Effector CD8-positive, alpha-beta T cell (primary cell): ENCODE measurements around the gene TUBA4A.

Experiments
- DNase-seq: peaks from one replicate; lab custom pipeline; 2025; lab: John Stamatoyannopoulos, UW

Gene TUBA4A

DNA sequence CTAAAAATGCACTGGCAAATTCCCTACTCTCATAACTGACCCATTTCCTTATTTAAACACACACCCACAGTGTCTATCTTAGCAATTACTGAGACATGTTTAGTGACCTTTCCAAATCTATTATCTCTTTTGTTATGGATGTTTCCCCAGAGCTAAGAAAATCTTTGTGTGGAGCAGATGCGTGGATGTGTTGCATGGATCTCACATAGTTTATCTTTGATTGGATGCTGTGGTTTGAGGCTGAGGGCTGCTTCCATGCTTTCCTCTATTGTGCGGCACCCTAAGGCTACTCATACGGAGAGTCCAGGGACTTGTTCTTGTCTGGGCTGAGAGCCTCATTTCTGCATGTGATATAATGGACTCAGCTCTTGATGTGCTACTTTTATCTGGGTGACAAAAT lies 19.4 kb downstream of the TUBA4A start:
- no peak for DNase-seq

DNA sequence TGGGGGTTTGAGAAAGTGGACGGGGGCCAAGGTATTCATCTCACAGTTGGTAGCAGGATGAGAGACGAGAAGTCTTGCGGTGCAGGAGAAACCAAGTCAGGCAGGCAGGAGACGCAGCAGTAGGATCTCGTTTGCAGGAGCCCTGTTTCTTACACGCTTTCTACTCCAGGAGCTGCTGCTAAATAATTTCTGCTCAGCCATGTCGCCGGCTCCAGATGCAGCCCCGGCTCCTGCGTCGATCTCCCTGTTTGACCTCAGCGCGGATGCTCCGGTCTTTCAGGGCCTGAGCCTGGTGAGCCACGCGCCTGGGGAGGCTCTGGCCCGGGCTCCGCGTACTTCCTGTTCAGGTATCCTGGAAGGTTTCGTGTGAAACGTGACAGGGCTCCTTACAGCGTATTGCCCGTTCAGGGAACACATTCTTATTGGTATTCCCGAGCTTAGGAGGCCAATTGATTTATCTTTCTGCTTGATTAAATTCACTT lies 23.6 kb downstream of the TUBA4A start:
- peak; percentile 13 for DNase-seq

DNA sequence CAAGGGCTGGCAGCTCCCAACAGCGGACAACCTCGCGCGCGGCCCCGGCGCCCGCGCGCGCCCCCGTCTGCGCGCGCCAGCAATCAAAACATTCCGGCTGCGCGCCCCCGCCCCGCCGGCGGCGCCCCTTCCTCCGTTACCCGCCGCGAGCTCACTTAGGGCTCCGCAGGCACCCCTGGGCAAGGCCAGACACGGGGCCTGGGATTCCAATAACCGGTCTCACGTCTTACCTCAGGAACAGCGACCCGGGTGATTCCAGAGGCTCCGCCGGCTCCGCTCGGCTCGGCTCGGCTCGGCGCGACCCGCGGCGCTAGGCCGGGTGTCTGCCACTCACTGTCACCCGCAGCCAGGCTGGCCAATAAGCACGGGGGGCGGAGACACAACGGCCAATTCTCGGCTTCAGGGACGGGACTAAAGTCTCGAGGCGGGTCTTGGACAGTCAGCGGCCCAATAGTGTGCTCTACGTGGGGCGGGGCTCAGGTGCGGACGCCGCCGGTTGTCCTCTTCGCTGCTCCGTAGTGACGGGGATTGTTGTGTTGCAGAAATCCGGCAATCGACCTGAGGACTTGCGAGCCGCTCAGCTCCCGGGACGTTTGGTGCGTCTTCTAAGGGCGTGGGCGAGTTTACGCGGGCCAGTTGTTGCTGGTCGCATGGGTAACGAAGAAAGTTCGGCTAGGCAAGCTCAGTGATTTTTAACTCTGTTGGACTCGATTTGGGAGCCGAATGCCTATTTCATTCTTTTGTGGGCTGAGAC lies 24.2 kb downstream of the TUBA4A start, which contains the start of the genes ANKZF1 and ATG9A:
TSS of gene ANKZF1 (plus strand) at position 502 of the 754 bp plus-strand sequence. CDS start 452 bp downstream, outside the sequence.
TSS of gene ATG9A (minus strand) at position 332 of the 754 bp plus-strand sequence. CDS start 1,612 bp downstream, outside the sequence.
- DNase-seq = peak; percentile 97

DNA sequence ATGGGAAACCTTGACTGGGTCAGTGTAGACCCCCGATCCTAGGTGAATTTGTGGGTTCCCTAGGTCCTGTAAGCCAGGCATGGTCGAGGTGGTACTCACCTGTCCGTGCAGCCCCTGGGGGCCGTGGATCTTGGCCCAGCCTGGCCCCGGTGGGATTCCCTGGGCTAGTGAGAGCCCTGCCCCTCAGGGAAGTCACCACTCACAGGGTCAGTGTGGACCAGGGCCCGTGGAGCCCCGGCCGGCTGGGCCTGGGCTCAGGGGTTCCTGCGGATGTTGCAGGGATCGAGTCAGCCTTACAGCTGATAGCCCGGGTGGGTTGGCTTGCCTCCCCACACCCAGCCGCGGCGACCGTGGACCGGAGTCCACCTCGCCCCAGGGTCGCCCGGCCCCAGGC lies 24.8 kb downstream of the TUBA4A start:
- no peak for DNase-seq

DNA sequence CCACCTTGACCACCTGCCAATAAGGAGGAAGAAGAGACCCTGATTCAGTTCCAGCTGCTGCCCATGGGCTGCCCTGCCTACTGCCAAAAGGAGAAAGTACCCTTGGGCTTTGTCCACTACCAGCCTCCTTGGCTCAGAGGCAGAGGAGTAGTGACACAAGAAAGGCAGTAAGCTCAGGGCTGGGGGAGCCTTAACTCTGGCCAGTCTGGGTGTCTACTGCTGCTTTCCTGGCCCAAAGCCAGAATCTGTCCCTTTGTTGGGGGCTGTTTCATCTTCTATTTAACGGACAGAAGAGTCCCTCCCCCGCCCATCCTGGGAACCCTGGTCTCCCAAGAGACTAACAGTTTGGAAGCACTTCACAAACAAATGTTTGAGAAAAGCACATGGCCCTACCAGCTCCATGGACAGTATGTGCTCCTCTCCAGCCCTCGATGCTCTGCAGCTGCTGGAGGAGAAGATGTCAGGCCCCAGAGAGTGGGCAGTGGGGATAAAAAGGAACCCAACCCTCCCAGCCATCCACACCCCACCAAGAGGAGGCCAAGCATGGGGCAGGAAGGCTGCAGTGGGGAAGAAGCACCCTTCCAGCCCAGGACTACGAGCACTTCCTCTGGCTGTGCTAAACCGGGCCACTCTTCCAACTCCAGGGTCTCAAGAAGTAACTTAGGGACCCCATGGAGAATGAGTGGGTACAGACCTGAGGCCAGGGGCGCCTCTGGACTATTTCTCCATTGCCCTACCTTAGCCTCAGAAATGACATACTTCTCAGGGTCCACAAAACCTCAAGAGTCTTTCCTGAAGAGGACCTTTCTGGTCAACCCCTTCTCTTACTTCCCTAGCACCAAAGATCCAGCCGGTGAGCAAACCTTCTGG lies 25.4 kb downstream of the TUBA4A start:
- DNase-seq = no peak

DNA sequence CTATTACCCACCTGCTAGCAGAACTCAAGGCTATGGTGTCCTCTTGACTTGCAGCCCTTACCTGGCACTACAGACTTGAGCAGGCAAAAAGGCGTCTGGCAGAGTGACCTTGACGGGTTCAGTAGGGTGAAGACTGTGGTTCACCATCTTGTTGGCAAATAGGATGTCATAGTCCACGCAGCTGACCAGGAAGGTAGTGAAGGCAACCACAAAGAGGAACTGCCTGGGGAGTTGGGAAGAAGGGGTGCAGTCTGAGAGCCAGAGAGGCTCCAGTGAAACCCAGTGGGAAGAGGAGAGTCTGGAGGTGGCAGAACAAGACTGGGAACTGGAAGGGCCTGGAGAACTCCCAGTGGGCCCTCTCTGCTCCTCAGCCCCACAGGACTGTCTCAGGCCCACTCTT lies 28.4 kb downstream of the TUBA4A start:
- no peak for DNase-seq

DNA sequence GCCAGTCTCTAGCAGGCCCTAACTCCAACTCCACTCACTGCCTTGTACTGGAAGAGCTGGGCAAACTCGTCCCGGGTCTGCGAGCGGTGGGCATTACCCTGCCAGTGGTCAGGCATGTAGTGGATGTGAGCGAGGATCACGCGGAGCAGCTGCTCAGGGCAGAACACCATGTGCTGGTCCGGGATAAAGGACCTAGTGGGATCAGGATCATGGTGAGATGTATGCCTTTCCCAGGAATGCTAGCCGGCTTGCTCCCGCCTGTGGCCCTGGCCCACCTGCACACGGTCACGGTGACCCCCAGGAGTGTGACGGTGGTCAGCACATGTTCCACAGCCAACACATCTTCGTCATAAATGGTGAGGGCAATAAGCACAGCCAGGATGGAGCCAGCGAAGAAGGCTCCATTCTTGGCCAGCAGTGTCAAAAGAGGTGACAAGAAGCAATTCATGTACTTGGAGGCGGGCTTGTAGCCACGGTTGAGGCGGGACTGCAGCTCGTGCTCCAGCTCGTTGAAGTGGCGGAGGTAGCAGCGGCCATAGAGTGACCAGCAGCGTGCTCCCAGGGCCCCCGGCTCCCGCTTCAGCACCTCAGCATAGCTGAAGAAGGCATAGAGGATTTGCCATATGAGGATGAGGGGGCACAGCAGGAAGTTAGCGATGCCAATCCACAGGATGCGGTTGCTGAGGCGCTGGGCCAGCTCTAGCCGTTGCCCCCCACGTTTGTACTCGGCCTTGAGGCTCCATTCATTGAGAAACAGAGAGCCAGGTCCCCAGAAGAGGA lies 29.7 kb downstream of the TUBA4A start:
- DNase-seq = no peak

DNA sequence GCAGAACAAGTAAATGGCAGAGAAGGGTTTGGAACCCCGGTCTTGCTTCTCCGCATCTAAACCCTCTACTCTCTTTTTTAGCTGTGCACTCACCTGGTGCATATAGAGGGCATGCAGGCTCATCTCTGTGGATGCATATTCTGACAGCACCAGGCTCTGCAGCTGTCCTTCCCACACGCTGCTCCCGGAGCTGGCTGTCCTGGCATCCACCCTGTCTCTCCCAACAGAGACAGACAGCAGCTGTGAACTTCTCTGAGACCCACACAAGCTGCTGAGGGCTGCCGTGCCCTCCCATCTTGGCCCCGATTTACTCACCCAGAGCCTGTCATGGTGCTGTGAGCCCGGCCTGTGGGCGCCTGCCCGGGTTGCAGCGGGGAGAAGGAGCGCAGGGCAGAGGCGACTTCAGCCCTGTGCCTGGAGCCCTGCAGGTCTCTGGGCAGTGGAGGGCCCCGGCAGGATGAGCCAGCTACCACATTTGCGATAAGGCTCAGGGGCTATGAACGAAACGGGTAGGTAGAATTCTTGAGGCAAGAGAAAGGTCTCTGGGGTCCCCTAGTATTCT lies 31.7 kb downstream of the TUBA4A start:
- no peak for DNase-seq

DNA sequence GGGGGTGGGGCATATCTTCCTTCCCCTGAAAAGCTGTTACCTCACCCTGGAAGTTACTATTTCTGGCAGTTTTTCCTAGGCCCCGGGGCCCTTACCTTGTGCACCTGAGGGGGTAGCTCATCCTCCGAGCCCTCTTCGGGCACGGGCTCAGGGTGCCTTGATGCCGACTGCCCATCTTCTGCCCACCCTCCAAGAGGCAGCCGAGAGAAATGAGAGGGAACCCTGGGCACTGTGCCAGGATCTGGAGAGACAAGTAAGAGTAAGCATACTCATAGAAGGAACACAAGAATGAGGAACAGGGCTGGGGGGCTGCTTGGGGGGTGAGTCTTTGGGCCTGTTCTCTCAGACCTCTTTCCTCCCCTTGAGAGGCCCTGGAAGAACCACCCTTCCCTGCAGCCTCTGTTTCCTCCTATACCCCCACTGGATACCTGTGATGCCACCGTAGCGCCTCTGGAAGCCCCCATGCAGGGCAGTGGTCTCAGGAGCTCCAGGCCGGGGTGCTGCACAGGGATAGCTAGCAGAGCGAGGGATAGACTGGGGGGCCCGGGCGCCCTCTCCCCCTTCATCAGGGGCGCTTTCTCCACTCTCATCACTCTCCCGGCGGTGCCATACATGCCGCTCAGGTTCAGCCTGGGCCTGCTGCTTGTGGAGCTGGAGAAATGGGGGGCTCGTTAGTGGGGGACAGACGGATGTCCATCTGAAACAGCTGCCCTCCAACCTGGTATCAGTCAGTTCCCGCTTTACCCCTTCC lies 32.9 kb downstream of the TUBA4A start:
- DNase-seq = no peak

DNA sequence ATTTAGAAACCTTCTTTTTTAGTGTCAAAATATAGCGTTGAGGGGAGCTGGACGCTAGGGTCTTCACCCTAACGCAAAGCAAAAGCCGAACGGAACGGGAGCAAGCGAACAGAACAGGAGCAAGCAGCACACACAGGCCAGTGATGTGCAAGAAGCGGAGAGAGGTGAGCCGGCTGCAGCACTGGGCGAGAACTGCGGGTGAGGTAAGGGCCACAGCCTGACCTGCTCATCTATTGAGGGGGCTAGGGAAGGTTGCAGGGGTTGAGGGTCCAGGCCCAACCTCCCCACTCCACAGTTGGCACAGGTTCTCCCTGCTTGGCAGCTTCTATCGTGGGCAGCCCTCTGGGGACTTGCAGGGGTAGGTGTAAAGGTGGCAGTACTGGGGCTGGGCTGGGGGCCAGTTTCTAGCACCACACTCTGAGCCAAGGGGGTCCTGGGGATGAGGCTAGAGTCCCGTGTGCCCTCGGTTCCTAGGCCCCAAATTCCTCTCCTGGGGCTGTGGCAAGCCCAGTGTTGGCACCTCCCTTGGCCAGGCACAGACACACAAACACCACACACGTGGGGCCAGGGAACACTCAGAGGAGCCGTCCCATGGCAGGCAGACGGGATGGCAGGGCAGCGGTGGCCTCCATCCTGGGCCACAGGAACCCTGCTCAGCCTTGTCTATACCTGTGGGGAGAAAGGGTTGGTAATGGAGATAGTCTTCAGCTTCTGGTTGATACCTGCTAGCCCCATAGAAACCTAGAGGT lies 33.8 kb downstream of the TUBA4A start:
- DNase-seq = no peak

DNA sequence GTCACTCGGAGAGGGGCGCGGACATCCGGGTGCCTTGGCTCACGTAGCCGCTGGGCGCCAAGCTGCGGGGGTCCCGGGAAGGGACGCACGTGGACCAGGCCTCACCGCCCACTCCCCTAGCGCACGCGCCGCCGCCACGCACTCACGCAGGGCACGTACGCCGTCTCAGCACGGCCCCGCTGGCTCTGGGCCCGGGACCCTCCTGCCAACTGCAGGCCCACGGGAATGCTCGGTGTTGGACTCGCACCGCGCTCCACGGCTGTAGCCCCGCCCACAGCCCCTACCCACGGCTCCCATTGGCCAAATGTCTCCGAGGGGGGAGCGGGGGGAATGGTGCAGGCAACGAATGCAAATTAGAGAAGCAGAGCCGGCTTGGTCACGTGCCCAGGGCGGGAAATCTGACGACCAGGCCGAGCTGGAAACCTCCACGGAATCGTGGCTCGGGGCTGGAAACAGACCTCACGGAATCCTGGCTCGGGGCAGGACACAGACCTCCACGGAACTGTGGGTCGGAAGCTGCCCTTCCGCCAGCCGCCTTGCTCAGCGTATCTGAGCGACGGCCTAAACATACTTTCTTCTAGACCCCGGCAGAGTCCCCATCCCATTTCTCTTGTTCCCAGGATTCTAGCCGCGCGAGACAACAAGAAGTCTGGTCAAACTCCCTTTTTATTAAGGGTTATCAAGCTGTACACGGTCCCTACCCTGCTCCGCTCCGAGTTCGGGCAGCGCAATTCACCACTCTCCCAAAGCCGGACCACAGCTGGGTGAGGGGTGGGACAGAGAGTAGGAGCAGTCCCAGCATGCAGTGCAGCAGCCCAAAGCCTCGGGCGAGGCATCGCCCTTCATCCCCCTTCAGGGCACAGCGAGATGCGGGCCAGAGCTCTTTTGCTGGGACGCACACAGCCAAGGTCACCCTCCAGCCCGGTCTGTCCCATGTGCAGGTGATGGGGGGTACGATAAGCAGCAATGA lies 34.7 kb downstream of the TUBA4A start, which contains the start of gene ABCB6:
TSS of gene ABCB6 (minus strand) at position 227 of the 970 bp plus-strand sequence. CDS start 285 bp downstream, outside the sequence.
- DNase-seq = peak; percentile 84

DNA sequence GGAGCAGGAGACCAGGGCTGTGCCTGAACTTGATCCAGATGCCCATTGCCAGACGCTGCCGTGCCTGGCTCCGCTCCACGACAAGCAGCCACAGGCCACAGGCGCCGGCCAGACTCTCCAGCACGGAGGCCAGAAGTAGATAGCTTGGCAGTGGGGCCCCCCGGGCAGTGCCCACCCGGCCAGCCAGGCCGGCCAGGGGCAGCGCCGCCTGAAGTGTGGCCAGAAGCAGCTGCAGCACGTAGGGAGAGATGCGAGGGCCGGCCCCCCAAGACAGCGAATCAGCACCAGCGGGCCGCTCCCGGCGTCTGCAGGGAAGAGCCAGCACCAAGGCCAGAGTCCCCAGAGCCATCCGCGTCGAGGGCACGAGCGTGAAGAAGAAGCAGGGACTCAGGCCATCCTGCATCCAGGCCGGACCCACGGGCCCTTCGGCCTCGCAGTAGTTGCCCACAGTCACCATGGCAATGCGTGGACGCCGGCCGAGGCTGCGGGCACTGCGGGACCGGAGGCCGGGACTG lies 35.4 kb downstream of the TUBA4A start:
- DNase-seq = peak; percentile 45

DNA sequence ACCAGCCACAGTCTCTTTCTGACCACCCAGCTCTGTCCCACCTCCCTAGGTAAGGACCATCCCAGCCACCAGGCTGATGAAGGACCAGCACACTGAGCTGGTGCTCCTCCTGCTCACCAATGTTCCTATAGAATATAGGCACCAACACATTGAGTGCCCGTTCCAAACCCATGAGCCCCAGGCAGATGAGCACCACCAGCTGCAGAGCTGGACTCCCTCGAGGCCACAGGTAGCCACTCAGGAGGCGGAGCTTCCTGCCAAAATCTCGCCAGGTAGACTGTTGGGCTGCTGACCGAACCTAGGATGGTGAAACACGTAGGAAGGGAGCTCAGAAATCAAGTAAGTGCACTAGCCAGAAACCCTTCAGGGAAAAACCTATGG lies 37.2 kb downstream of the TUBA4A start:
- DNase-seq = no peak

DNA sequence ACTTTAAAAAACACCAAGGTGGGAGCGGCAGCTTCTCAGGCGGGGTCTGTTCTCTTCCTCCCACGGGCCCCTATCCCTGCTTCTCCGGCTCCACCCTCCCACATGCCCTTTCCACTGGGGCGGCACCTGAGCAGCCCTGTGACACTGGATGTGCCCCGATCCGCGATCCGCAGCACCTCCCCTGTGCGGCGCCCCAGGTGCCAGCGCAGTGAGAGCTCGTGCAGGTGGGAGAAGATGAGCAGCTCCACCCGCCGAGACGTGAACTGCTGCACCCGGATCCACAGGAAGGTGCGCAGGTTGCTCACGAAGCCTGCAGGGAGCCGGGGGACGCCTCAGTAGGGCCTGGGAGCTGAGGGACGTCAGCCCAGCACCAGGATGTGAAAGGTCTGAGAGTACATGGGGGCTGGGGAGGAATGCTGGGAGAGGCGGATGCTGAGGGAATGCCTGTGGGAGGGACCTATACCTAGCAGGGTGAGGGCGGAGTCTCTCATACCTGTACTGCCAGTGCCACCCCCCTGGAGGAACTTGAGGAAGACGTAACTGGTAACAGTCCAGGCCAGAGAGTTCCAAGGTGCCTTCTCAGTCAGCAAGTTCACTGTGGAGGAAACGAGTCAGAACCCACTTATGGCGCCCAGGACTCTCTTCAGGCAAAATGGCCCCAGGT lies 37.7 kb downstream of the TUBA4A start:
- no peak for DNase-seq

DNA sequence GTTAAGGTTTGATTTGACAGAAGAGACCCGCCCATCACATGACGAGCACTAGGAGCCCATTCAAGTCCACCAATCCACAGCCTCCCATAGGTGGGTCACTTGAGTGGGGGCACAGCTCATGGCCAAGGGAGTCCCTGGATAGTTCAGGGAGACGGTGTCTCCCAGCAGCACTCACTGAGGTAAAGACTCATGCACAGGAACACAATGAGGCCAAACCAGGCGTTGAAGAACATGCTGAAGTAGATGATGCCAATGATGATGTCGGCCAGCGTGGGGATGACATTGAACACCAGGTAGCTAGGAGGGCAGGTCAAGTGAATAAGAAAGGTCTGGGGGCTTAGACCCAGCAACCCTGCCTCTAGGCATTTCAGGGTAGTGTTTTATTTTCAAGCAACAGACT lies 38.9 kb downstream of the TUBA4A start:
- no peak for DNase-seq

DNA sequence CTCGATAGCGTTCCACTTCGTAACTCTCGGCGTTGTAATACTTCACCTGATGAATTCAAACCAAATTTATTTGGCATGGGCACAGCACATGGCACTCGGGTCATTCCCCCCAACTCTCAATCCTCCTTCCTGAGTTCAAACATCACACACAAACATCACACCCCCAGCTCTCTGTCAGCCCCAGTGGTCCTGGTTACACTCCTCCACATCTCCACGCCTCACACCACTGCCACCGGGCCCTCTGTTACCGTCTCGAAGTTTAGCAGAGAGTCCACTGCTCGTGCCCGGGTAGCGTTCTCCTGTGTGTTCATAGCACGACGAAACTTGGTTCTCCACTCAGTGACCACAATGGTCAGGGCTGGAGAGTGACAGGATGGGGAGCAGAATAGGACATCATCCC lies 39.6 kb downstream of the TUBA4A start:
- DNase-seq = no peak

DNA sequence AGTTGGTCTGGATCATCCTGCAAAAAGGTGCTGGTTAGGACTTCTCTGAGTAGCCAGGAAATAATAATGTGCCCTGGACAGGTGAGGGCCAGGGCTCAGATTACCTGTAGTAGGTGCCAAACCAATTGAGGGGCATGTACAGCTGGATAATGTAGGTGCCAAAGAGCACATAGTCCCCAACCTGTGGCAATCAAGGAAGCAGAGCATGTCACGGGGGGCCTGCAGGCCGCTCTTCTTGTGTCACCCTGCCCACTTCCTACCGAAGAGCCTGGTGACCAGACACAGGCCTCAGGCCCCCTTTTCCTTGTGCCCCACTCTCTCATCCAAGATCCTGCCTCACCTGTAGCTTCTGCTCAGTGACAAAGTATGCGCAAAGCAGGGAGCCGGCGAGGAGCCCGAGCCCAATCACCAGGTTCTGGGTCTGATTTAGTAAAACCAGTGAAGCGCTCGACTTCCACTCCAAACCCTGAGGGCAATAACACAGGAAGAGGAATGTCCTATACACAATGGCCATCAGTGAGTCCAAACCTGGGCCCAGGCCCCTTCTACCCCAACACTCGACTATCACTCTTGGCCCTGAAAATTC lies 40.1 kb downstream of the TUBA4A start:
- DNase-seq = no peak

DNA sequence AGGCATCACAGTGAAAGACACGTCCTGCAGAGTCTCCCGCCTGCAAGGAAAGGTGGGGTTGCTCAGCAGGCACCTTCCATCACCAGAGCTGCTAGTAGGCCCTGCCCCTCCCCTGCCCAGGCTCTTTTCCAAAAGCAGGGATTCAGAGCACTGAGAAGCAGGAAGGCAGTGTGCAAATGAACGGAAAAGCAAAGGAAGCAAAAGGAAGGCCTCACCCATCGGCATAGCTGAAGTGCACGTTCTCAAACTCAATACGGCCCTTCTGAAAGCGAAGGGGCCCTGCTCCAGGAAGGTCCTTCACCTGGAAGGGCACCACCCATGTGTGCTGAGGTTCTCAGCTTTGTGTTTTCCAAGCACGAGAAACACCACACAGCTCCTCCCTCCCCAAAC lies 40.7 kb downstream of the TUBA4A start:
- DNase-seq = no peak
